Measurements from ENCODE around the gene AS3MT.
"Not testable (repeated sequence)": the region's sequence is repeated elsewhere in the genome, so short reads cannot be mapped to it uniquely, and the experiment has no call there.

The AS3MT gene

GRCh38 chr10:102869258-102870198 is at the start of gene AS3MT:
Gene AS3MT, plus strand, starts transcription at chr10:102869470. Its CDS starts 123 bp downstream, at chr10:102869593.
- DNase-seq (ENCODE audit: low spot score): peak; percentile 58

GRCh38 chr10:102820008-102820407 is 49.3 kb upstream of the AS3MT start:
- not testable (repeated sequence) for DNase-seq (ENCODE audit: low spot score)

GRCh38 chr10:102822222-102822621 is 47.0 kb upstream of the AS3MT start:
- DNase-seq (ENCODE audit: low spot score): no peak

GRCh38 chr10:102824664-102825063 is 44.6 kb upstream of the AS3MT start:
- no peak for DNase-seq (ENCODE audit: low spot score)

GRCh38 chr10:102826148-102826796 is 43.0 kb upstream of the AS3MT start:
- DNase-seq (ENCODE audit: low spot score): no peak

- DNase-seq (ENCODE audit: low spot score): no peak
Measured at GRCh38 chr10:102827597-102827975, 41.7 kb upstream of the AS3MT start.

GRCh38 chr10:102831322-102832071 is 37.8 kb upstream of the AS3MT start:
- peak; percentile 68 for DNase-seq (ENCODE audit: low spot score)

- DNase-seq (ENCODE audit: low spot score): no peak
Measured at GRCh38 chr10:102832248-102832647, 37.0 kb upstream of the AS3MT start.

- peak; percentile 54 for DNase-seq (ENCODE audit: low spot score)
Measured at GRCh38 chr10:102832987-102833386, 36.3 kb upstream of the AS3MT start.

- no peak for DNase-seq (ENCODE audit: low spot score)
Measured at GRCh38 chr10:102834143-102834542, 35.1 kb upstream of the AS3MT start.

GRCh38 chr10:102835007-102835482 is 34.2 kb upstream of the AS3MT start:
- peak; percentile 89 for DNase-seq (ENCODE audit: low spot score)

- DNase-seq (ENCODE audit: low spot score): no peak
Measured at GRCh38 chr10:102837230-102837721, 32.0 kb upstream of the AS3MT start, which contains the start of gene CYP17A1. Gene CYP17A1, minus strand, starts transcription at chr10:102837413. Its CDS starts 52 bp downstream, at chr10:102837361.

GRCh38 chr10:102838276-102838927 is 30.9 kb upstream of the AS3MT start:
- not testable (repeated sequence) for DNase-seq (ENCODE audit: low spot score)

- no peak for DNase-seq (ENCODE audit: low spot score)
Measured at GRCh38 chr10:102841827-102842345, 27.4 kb upstream of the AS3MT start.

GRCh38 chr10:102843139-102843538 is 26.1 kb upstream of the AS3MT start:
- not testable (repeated sequence) for DNase-seq (ENCODE audit: low spot score)

GRCh38 chr10:102844190-102844776 is 25.0 kb upstream of the AS3MT start:
- not testable (repeated sequence) for DNase-seq (ENCODE audit: low spot score)

- DNase-seq (ENCODE audit: low spot score): no peak
Measured at GRCh38 chr10:102845352-102845902, 23.8 kb upstream of the AS3MT start.

- DNase-seq (ENCODE audit: low spot score): no peak
Measured at GRCh38 chr10:102850025-102850518, 19.2 kb upstream of the AS3MT start.

- not testable (repeated sequence) for DNase-seq (ENCODE audit: low spot score)
Measured at GRCh38 chr10:102853237-102853636, 16.0 kb upstream of the AS3MT start.

Measured in AG08395 (cell line).